Activated CD8-positive, alpha-beta memory T cell treated with anti-CD3 and anti-CD28 coated beads for 1 hour (primary cell): ENCODE data around the gene UBE2J2.
A peak's percentile ranks its signal among the peaks of the same experiment; 100 is the strongest.

Experiments used
- DNase-seq, 2 donors: peaks; one replicate each; pipeline ENCODE4 v3.0.0-alpha.2; 2020; ENCODE audit warnings: low read depth in 1 of 2; ENCODE audit errors: extremely low read depth in 1 of 2

Gene UBE2J2

GRCh38 chr1:1309251-1310108 is 35.8 kb upstream of the UBE2J2 start:
- no peak for DNase-seq

GRCh38 chr1:1308756-1309250 is 35.1 kb upstream of the UBE2J2 start:
- no peak for DNase-seq

DNA sequence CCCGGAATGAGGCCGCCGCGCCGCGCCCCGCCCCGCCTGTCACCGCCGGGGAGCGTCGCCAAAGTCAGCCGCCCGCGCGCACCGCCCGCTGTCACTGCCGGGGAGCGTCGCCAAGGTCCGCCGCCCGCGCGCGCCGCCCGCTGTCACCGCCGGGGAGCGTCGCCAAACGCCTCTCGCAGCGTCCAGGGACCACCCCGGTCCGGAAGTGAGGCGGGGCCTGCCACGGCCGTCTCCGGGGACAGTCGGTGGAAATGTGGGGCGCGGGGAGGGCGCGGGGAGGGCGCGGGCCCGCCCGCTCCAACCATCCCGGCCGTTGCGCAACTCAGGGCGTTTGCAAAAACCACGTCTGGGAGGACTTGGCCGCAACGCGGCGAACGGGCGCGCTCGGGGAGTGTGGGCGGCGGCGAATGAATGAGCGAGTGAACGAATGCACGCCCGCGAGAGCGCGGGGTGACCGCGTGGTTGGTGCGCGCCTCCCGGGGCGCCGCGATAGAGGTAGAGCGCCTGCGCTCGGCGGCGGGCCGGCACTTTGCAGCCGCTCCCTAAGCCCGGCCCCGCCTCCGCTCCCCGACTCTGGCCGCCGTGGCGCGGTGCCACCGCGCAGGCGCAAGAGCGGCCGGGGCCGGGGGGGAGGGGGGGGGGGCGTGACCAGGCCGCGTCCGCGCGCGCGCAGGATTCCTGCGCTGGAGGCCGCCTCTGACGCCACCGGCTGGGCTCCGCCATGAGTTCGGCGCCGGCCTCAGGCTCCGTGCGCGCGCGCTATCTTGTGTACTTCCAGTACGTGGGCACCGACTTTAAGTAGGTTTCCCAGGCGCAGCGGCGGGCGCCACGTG is 34.5 kb upstream of the UBE2J2 start, which contains the start of the genes ACAP3 and PUSL1:
Gene ACAP3 (minus strand): TSS at position 8 of the 833 bp plus-strand sequence. CDS start 115 bp downstream, outside the sequence.
Gene PUSL1 (plus strand): TSS at position 675 of the 833 bp plus-strand sequence. CDS start 47 bp downstream, at position 722.
- DNase-seq, result peak; percentile 65 to 81

GRCh38 chr1:1307261-1307922 is 33.7 kb upstream of the UBE2J2 start:
- no peak for DNase-seq

DNA sequence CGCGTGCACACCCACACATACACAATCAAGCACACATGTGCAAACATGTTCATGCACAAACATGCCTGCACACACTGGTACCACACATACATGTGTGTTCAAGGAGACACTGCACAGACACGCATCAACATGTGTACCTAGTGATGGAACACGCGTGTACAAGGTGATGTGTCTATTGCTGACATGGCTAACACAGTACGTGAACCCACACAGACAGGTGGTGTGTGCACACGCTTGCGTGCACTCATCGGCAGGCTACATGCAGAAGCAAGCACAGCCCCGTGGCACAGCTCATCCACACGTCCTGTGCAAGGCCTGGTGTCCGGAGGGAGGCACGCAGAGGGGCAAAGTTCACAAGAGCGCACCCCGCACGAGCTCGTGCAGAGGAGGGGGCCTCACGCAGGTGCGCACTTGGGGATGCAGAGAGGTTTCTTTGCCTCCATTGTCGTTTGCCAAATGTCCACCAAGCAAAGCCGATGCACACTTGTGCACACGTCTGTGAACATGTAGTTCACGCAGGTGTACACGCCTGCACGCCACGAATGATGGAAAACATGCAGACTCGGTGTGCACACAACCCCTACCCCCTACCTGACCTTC is 33.1 kb upstream of the UBE2J2 start:
- DNase-seq, result no peak

DNA sequence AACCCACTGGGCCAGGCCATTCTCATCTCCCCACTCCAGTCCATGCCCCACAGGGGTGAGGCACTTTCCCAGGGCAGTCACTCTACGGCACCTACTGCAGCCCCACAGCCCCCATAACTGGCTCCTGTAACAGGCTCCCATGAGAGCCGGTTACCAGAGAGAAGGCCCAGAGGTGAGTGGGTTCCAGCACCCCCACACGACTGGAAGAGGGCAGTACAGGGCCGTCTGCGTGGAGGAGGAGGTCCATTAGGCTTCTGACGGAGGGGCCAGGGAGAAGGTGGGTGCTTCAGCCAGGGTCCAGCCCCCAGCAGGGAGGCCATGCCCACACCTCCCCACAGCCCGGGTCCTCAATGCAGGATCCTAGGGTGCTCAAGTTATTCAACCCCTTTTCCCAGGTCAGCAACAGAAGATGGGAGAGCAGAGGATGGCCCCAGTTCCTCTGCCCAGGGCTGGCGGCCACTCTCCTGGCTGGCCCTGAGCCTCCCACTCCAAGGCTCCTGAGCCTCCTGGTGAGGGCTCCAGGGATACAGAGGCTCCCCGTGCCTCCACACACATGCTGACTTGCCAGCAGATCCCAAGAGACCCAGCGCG is 32.5 kb upstream of the UBE2J2 start:
- DNase-seq, result no peak

GRCh38 chr1:1305300-1306069 is 31.8 kb upstream of the UBE2J2 start:
- peak; percentile 40 to 64 for DNase-seq

DNA sequence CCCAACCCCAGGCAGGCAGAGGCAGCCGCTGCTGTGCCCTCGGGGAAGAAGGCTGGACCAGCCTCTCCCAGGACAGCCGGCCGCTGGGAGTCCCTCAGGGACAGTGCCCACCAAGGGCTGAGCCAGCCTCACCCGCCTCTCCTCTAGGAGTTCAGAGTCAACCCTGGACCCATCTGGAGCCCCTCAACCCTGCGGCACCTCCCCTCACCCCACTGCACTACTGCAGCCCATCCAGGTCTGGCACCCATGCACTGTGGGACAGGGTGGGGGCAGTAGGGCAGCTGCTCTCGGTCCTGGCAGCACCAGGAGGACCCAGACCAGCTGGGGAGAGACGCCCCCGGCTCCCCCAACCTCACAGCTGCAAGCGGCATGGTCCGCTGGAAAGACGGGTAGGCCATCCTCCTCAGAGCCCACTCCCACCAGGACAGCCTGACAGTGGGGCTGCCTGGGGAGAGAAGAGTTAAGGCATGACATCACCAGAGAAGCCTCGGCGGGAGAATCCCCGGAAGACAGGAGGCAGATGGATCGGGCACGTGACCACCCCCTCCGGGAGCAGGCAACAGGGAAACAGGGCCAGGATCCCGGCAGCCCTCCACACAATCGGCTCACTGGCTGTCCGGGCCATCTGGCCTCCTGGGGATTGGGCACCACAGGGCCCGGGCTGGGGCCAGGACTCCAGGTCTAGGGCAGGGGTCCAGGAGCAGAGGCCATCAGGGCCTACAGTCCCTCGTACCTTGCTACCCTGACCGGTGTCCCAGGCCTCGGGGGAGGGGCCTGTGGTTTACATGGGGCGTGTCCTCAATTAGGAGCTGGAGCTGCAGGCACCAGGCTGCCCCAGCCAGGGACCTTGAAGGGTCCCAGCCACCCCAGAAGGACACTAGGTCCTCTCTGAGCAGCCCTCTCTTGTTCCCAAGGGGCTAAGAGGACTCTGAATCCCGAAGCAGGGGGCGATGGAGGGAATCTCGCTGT is 31.0 kb upstream of the UBE2J2 start:
- no peak for DNase-seq

GRCh38 chr1:1303736-1304135 is 30.1 kb upstream of the UBE2J2 start:
- DNase-seq, result no peak

DNA sequence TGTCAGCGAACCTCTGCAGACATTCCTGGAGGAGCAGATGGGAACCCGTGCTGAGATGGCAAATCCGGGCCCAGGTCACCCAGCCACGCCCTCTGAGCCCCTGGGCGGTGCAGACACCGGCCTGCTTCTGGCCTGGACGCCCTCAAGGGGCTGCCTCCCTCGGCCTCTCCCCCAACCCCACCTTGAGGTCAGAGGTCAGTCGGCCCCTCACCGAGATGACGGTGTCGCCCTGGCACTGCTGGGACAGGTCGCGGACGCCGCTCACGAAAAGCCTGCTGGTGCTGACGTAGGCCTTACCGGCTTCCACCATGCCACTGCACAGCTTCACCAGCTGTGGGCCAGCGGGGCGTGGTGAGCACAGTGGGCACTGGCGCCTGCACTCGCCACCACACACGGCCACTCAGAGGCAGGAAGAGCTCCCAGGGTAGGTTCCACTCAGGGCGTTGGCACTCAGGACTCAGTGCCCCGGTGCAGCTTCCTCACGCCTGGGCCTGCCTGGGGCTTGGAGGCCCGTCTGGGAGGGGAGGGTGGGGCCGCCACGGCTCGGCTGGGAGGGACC is 29.4 kb upstream of the UBE2J2 start:
- no peak for DNase-seq

- DNase-seq, result no peak
These were observed 28.4 kb upstream of the UBE2J2 start for GRCh38 chr1:1302006-1302430.

GRCh38 chr1:1300352-1300739 is 26.7 kb upstream of the UBE2J2 start:
- DNase-seq, result no peak

DNA sequence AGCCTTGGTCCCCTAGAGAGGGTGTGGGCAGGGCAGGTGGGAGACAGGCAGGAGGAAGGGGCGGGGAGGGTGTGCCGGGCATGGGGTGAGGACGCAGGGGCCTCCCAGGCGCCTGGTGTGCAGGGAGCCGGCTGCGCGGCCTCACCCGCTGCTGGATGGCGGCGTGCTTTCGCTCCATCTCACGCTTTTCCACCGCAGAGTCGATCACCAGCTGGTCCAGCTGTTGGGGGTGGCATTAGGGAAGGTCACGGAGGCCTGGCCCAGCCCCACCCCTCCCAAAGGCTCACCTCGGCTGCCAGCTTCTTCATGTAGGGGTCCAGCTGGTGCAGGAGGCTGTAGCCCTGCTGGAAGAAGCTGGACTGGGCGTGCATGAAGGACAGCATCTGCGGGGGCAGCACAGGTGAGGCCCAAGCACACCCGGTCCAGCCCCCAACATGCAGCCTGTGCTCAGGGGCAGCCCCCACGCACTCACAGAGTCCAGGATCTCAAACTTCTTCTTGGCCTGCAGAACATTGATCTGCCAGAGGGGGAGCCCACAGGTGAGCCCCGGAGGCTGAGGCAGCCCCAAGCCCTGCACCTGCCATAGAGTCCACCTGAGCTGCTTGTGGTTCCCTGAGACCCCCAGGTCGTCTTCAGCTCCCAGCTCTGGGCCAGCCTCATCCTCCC is 26.2 kb upstream of the UBE2J2 start:
- DNase-seq, result no peak

GRCh38 chr1:1298861-1299685 is 25.4 kb upstream of the UBE2J2 start:
- DNase-seq, result no peak

GRCh38 chr1:1297802-1298424 is 24.3 kb upstream of the UBE2J2 start:
- no peak for DNase-seq
